ENCODE measurements around the gene PRKCE.

Gene PRKCE

DNA sequence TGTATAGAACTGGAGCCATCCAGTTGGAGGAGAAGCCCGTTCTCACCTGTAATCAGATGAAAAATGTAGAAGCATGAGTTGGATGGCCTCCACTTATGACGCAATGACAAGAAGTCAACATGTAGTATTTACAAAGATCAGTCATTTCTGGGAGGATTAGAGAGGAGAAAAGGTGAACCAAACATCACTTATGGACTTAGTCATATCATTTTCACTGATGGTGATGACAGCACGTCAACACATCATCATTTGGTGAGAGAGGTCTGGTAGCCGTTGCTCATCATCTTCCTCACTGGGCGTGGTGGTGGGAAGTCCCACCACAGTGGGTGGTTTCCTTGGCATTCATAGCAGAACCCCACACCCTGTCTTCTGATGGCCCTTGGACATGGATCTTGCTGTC is 381.5 kb downstream of the PRKCE start:
- DNase-seq = no peak

DNA sequence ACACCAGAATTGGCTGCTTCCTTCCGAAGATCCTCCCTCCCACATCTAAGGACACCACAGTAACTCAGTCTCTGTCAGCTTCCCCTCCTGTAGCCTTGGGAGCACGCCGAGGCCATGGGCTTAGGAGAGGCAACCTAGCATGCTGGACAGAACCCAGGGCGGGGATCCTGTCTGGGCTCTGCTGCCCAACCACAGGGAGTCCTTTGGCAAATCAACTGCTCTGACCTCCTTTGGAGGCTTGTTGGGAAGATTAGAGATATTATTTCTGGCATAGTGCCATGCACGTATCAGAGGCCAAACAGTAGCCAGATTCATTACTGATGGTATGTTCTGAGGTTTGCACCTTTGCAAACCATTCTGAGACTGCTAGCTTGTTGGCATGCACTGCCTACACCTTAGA is 383.1 kb downstream of the PRKCE start:
- no peak for DNase-seq

DNA sequence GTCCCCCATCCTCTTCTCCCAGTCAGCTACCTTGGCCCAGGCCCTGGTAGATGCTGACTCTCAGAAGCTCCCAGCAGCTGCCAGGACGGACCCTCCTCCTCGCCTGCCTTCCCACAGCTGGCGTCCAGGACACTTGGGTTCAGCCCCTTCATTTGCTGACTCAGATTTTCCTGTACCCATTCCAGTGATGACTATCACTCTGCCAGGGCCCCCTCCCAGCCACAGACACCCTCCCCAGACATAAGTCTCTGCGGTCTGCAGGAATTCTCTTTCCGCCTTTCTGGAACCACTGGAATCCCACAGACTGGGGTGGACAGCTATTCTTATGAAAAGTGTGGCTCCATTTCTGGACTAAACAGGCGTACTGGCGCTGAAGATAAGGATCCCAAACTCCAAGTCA is 385.5 kb downstream of the PRKCE start:
- no peak for DNase-seq

DNA sequence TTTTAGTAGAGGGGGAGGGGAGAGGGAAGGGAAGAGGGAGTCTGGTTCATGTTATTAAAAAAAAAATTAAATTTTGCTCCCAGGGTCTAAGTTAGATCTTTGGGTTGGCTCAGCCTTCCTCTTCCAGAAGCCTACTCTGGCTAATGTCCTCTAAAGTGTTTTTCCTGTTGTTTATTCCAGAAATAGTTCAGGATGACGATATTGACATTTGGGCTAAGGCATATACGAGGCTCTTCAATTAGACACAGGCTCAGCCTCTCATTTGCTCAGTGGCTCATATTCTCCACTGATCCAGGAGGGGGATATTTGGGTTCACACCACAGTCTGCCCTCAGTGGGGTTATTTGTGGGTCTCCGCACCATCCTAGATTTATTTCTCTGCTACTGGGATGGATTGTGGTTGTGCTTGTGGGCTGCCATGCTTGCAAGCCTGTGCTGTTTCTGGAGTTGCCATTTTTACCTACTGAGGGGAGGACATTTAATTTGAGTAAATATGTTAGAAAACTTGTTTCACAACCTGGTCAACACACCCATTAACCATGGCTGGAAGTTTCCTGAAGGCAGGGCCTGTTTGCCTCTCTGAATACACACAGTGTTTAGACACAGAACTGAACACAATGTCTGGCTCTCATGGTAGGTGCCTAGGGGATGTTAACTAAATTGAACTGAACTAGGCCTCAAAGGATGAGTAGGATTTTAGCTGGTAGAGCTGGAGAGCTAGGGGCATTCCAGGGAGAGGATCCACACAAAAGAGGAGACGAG is 388.2 kb downstream of the PRKCE start:
- DNase-seq = no peak

DNA sequence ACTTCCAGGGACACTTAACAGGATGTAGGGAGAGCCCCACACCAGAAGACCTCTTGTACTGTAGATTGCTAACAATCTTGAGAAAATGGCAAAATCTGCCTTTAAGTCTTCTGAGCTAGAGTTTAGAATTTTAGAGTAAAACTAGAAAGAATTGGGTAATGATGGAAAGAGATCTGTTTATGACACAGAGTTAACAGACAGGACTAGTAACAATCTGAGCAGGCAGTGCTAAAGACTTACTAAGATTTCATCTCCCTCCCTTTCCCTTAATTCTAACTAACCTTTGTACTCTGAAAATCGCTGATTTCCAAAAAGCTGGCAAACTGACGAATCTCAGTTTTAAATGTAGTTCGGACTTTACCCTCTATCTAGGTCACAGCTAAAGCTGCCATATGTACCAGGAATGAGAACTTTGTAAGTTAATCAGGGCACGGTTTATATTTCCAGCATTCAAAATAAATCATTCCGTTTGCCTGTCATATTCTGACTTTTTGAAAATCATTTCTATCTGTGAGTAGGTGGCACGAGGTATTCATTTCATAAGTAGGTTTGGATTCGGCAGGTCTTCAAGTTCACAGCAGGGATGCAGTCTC is 389.2 kb downstream of the PRKCE start:
- no peak for DNase-seq

DNA sequence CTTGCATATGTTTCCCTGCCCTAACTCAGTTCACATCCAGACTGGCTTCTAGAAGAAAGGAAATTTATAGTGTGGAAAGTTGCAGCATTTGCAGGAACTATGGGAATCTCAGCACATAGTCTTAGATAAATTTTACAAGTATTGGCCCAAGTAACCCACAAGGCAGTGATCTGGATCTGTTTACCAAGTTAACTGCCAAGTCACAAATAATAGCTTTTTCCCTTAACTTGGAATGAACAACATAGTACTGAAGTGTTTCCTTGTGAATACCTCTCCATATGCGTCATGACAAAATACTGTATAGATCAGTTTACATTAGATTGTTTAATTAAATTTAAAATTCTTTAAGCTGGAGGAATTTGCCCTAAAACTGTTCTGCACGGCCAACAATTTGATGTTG is 390.0 kb downstream of the PRKCE start:
- no peak for DNase-seq

DNA sequence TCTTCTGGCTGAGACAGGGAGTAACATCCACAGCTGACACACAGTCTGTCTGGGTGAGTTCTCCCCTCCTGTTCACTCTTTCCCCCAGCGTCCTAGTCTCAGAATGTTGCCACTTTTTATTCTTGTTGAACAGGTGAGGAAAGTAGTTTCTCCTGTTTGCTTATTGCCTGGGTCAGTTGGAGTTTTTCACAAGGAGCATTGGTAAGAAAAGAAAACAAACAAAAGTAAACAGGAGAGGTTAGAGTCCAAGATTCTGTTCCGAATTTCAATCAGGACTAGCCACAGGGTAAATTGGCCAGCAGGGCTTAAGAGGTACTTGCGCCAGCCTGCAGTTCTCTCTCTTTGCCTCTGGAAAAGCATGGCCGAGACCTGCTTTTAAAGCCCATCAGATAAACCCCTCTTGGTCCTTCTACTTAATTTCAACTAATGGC is 390.7 kb downstream of the PRKCE start:
- DNase-seq = no peak

DNA sequence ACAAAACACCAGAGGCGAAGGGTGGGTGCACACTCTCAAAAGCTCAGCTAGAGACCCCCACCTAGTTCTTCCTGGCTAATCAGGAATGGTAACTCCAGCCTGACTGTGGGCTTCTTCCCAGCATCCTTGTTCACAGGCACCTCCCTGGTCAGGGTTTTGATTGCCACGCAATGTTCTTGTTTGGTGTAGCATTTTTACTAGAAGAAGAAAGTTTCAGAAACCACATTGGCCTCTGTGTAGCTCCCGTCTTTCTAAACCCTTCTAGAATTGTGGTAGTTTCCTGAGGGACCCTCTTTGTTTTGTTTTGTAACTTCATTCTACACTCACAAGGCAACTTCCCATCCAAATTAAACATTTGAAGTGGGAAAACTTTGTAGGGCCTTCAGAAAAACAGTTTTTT is 391.2 kb downstream of the PRKCE start:
- DNase-seq = no peak

DNA sequence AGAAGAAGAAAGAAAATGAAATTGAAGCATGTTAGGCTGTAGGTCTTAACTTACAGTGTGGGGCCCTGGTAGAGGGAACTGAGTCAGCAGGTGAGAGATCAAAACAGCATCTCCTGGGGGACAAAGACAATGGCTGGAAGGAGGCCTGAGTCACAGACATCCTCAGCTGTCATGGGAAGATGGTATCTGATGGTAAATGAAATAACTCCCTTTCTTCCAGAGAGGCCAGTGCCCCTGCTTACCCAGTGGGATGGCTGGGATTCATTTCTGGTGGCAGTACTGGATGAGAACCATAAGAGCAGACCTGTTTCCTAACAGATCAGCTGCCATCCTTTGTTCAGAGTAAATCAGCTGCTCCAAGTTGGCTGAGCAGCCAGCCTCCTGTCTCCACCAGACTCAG is 394.4 kb downstream of the PRKCE start:
- DNase-seq = no peak

DNA sequence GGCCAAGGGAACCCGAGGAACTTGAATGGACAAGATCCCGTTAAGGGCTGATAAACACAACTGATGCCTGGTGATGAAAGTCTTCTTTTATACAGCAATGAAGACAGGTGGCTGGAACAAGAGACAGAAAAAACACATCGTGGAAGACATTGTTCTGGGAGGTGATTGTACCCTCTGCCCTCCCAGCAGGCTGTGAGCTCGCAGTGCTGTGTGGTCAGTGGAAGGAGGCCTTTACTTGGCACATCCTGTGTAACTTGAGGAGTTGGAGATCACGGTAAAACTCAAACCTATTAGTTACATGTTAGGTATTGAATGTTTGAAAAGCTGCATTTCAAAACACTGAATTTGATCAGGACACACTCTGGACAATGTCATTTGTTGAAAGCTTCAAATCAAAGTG is 395.8 kb downstream of the PRKCE start:
- no peak for DNase-seq

DNA sequence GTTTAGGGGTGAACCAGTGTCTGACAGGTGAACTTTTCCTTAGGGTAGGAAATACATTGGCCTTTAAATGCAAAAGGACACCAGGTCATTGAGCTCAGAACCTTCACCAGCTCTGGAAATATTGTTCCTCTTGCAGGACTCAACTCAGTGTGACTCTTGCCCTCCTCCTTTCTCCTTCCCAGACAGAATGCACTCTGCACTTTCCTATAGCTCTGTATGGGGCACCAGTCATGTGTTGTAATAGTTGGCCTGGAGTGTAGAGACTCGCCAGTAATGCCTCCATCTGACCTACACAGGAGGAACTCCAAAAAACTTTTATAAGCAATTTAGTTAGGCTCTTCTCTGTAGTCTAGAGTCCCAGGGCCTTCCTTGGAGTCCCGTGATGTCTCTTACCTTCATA is 397.2 kb downstream of the PRKCE start:
- no peak for DNase-seq

DNA sequence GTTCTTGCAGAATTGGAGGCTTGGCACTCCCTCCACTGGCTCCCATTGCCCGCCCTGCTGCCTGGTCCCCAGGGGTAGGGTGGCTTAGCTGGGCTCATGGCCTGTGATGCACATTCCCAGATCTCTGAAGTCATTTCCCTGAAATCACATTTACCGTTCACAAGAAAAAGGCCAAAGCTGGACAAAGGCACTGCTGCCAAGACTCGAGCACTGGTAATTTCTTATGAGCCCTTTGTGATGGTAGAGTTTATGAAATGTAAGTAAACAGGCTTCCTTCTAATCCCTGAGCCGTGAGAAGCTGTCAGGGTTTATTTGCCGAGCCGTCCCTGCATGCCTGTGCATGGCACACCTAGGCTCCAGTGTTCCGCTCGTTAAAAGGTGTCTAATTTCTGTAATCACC is 398.6 kb downstream of the PRKCE start:
- DNase-seq = no peak

DNA sequence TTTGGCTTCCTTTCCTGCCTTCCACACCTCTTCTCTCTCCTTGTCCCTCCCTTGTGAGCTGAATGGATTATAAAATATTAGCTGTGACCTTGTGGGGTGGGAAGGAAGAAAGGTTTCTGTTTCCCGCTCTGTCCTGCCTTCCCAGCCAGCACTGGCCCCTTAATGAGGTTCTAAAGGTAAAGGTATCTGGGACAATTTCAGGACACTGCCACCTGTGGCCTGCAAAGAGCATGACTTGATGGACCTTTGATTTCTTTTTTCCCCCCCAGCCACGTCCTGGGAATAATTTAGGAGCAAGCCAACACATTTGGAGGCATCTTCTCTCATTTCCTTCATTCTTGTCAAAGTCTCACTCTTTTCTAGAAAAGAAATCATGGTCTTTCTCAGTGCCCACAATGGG is 399.0 kb downstream of the PRKCE start:
- DNase-seq = no peak

DNA sequence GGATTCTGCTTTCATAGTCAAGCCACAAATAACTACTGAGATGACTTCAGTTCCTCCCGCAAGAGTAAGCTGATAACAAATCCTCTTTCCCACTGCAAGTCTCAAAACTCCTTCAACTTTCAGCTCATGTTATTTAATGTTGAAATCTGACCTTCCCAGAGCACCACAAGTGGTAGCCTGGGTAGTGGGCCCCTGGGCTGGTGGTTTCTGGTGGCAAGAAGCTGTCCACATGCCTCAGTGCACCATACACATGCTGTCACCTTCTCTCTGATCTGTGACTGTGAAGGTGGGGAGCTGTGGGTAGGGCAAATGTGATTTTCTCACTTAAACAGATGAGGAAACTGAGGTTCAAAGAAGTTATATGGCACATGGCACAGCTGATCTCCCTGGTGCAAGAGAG is 399.6 kb downstream of the PRKCE start:
- no peak for DNase-seq

DNA sequence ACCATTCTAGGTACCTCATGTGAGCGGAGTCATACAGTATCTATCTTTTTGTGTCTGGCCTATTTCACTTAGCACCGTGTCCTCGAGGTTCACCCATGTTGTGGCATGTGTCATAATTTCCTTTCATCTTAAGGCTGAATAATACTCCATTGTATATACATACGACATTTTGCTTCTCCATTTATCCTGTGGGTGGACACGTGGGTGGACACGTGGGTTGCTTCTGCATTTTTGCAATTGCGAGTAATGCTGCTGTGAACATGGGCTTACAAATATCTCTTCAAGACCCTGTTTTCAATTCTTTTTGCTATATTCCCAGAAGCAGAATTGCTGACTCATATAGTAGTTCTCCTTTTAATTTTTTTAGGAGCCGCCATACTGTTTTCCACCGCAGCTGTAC is 402.1 kb downstream of the PRKCE start:
- DNase-seq = no peak

DNA sequence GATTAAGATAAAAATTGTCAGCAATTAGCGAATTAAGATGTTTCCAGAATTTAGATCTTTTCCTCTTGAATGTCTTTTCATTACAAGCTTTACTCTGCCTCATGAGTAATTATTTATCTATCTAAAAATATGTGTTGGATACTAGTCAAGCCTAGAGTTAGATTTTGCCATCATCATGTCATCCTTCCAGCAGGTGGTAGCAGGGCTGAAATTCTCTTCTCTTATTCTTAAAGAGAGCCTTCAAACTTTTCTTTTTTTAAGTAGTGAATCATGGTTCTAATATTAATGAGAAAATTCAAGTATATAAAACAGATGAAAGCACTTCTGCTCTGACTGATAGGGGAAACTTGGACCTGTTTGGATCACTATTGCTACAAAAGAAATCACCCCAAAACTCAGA is 405.1 kb downstream of the PRKCE start:
- no peak for DNase-seq

DNA sequence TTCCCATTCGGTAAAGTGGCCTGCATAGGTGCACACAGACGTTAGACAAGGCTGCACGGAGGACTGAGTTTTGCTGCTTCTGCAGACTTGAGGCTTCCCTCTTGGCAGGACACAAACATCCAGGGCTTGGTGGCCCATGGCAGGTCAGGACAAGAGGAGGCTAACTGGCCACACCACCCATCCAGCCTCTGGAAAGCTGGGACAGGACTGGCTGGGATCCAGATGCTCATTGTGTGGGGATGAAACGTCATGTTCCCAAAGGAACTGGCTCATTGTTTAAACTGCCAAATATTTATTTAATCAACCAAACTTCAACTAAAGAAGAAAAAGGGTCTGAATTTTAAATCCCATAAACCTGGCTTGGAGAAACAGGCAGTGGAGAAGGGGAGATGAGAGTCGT is 406.7 kb downstream of the PRKCE start:
- no peak for DNase-seq

DNA sequence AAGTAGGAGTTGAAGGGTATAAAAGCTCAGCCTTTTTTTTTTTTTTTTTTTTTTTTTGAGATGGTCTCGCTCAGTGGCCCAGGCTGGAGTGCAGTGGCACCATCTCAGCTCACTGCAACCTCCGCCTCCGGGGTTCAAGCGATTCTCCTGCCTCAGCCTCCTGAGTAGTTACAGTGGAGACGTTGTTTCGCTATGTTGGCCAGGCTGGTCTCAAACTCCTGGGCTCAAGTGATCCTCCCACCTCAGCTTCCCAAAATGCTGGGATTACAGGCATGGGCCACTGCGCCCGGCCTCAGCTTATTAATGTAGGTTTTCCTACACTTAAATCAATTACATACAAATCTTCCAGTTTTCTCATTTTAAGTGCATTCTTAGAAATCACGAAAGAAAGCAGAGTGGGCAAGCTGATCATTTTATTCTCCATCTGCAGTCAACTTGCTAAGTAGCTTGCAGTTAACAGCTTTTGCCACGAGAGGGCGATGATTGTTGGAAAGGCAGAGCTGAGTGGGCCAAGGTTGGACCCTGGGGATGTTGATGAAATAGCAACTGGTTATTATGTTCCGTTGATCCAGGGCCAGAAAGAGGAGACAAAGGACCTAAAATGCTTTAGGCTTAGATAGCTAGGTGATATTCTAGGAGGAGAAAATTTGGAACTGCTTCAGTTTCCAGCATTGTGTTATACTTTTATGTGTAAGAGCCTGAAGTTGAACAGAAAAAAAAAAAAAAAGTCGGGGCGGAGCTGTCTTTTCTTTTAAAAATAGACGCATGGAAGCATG is 411.4 kb downstream of the PRKCE start:
- peak; percentile 67 for DNase-seq

DNA sequence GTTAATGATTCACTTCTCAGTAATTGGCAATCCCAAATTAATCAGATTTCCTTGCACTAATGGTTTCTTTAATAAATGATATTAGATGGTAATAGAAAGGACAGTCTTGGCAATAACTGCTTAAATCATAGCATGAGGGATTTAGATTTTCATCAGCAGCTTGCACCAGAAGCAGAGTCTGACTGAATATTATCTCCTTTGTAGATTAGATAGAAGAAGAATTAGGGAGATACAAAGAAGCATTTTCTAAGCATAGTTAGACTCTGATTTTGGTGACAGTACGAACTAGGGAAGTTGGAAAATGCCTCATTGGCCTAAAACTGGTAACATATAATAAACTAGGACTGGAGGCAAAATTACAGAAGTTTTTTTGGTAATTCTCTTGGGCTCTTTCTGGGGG is 412.9 kb downstream of the PRKCE start:
- no peak for DNase-seq

DNA sequence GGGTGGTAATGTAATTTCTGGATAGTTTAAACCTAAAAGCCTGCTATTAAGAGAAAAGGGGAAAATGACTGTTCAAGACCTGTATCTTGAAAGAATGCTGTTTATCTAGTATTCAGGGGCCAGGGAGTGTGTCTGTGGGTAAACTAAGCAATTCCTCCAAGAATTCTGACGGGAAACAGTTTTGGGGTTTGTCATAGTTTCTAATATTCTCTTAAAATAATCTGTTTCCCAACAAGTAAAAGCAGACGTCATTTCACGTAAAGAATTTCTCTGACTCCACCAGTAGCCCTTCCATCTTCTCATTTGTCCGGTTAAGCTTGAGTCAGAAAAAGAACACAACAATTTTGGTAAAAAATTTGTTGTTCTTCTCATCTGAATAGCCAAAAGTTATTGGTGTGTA is 413.7 kb downstream of the PRKCE start:
- DNase-seq = no peak

DNA sequence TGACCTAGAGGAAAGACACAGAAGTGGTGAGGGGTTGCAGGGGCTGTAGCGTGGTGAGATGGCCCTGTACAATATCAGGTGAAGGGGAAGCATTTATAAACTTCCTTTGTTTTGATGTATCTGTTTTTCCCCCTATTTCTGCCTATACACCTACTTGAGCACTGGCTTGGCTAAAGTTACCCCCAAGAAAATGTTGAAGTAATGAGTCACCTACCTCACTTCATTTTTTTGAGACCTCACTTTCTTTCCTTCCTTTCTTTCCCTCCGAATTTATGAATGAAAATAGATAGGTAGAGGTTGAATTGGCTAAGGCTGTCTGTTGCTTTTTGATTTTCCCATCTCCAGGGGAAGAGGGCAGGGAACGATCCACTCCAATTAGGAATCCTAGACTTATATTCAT is 414.6 kb downstream of the PRKCE start:
- no peak for DNase-seq

DNA sequence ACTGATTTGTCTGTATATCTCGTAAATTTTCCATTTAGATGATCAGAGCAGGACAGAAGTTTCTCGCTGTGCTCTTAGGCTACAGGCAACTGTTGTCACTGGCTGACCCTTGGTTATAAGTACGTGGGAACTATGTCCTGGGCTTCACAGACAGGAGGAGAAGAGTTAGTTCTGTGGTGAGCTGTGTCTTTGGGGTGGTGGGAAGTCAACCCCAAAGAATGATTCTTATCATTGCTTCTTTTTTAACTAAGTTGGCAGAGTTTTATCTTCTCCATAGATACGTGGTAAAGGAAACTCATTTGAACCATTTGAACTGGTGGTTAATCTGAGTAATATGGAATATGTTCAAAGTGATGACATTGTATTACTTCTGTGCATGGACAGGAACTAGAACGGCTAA is 415.1 kb downstream of the PRKCE start:
- no peak for DNase-seq

DNA sequence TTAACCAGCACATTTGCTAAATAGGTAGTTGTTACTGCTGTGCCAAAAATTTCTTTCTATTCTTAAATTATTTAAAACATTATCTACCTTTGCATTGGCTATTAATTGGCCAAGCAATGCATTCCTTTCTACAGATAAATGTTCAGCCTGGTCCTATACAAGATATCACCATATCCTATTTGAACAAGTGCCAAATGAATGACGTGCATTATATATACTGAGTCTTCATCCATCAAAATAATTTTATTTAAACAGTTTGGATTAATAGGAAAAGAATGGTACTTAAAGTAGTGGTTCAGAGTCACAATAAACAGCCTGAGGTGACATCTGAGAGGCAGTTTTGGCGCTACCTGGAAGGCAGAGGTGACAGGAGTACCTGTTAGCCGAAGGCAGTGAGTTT is 415.6 kb downstream of the PRKCE start:
- DNase-seq = no peak
